HepG2 (cell line): ENCODE data around the gene BLOC1S1. TPM values are rescaled to one million over a fixed set of nuclear protein-coding genes. Genes with fewer than 3 reads are reported as not detected.

Experiments used
- ATF1 ChIP-seq: IDR thresholded peaks from 2 replicates; pipeline ENCODE4 v1.6.1; 2016; ENCODE audit warnings: mild to moderate bottlenecking, control low read depth
- ATF2 ChIP-seq: sonication (generic); formaldehyde crosslinking; IDR thresholded peaks from 2 replicates; pipeline ENCODE4 v1.4.0; 2020; ENCODE audit warnings: missing genetic modification reagents
- GMEB2 ChIP-seq: IDR thresholded peaks from 2 replicates; pipeline ENCODE4 v1.6.1; 2016; ENCODE audit warnings: missing biosample characterization, missing genetic modification reagents, low read depth
- GTF2F1 ChIP-seq: fragments of 150-350 bp; IDR thresholded peaks from 2 replicates; pipeline ENCODE4 v1.6.1; 2014; ENCODE audit warnings: low read length
- ISL2 ChIP-seq: sonication (generic); formaldehyde crosslinking; IDR thresholded peaks from 2 replicates; pipeline ENCODE4 v1.5.0; 2020; ENCODE audit warnings: missing genetic modification reagents
- ONECUT2 ChIP-seq: sonication (generic); formaldehyde crosslinking; IDR thresholded peaks from 2 replicates; pipeline ENCODE4 v1.4.0; 2020; ENCODE audit warnings: missing genetic modification reagents
- TCF12 ChIP-seq, 2 experiments: fragments of 450-650 bp in 1 of 2; sonication (generic) in 1 of 2; formaldehyde crosslinking in 1 of 2; IDR thresholded peaks; 2 replicates each; pipeline versions ENCODE4 v1.6.1 to v1.8.0; 2017 to 2022; ENCODE audit warnings: antibody characterized with exemption in 1 of 2, mild to moderate bottlenecking in 1 of 2, missing genetic modification reagents in 1 of 2, moderate library complexity in 1 of 2
- TERF1 ChIP-seq: sonication (generic); formaldehyde crosslinking; IDR thresholded peaks from 2 replicates; pipeline ENCODE4 v1.8.0; 2022; ENCODE audit warnings: mild to moderate bottlenecking, missing genetic modification reagents, moderate library complexity
- XBP1 ChIP-seq: sonication (generic); formaldehyde crosslinking; IDR thresholded peaks from 2 replicates; pipeline ENCODE4 v1.5.0; 2020; ENCODE audit warnings: missing genetic modification reagents
- ZNF24 ChIP-seq: fragments of 450-650 bp; IDR thresholded peaks from 2 replicates; pipeline ENCODE4 v1.6.1; 2017; ENCODE audit warnings: antibody characterized with exemption, mild to moderate bottlenecking
- ZNF274 ChIP-seq: sonication (generic); formaldehyde crosslinking; IDR thresholded peaks from 2 replicates; pipeline ENCODE4 v1.5.1; 2020; ENCODE audit warnings: mild to moderate bottlenecking, missing genetic modification reagents
- ZNF367 ChIP-seq: sonication (generic); formaldehyde crosslinking; IDR thresholded peaks from 2 replicates; pipeline ENCODE4 v1.4.0; 2020; ENCODE audit warnings: missing genetic modification reagents, borderline replicate concordance
- ZNF549 ChIP-seq: sonication (generic); formaldehyde crosslinking; IDR thresholded peaks from 2 replicates; pipeline ENCODE4 v1.5.0; 2020; ENCODE audit warnings: missing genetic modification reagents
- ZNF780A ChIP-seq: sonication (generic); formaldehyde crosslinking; IDR thresholded peaks from 2 replicates; pipeline ENCODE4 v1.8.0; 2022; ENCODE audit warnings: mild to moderate bottlenecking, missing genetic modification reagents, moderate library complexity
- ZNF781 ChIP-seq: sonication (generic); formaldehyde crosslinking; IDR thresholded peaks from 2 replicates; pipeline ENCODE4 v1.5.1; 2020; ENCODE audit warnings: borderline replicate concordance, mild to moderate bottlenecking, missing genetic modification reagents; ENCODE audit errors: not compliant biosample characterization
- ZNF850 ChIP-seq: sonication (generic); formaldehyde crosslinking; conservative IDR thresholded peaks from 2 replicates; pipeline ENCODE4 v1.9.0; 2021; ENCODE audit warnings: mild to moderate bottlenecking, missing genetic modification reagents
- polyA plus RNA-seq, 8 experiments: library from polyadenylated mRNA; depleted of rRNA in 3 of 8; stranded (reverse) in 7 of 8; unstranded in 1 of 8; fragments of >200 nt; fragmentation: Illumina TruSeq in 4 of 8; extraction: Trizol in 4 of 8; gene quantifications; 2 replicates each; pipeline versions ENCODE4 v1.2.1 to v1.2.3, GENCODE V29; 2011 to 2016; ENCODE audit warnings: low read depth in 4 of 8, missing spikeins in 1 of 8, mixed read lengths in 1 of 8; ENCODE audit not compliant: insufficient read depth in 1 of 8
- total RNA-seq, 5 experiments: library from RNA; depleted of rRNA; stranded (reverse); fragments of >200 nt; fragmentation: Illumina TruSeq; extraction: Trizol; gene quantifications; 2 replicates each; pipeline ENCODE4 v1.2.3, GENCODE V29; 2016; ENCODE audit warnings: low read depth in 1 of 5
- TF ChIP-seq, protein P1 (sequence below): IDR thresholded peaks from 2 replicates; pipeline ENCODE4 v1.6.1; 2016; ENCODE audit warnings: low read depth

The BLOC1S1 gene
- total and polyA plus RNA-seq, 2 of the 13 experiments (the other 11 are each of a cell fraction or from before 2014, with no cell fraction given), result 55.1 to 95.3 TPM

- TF ChIP-seq, protein P1, sequence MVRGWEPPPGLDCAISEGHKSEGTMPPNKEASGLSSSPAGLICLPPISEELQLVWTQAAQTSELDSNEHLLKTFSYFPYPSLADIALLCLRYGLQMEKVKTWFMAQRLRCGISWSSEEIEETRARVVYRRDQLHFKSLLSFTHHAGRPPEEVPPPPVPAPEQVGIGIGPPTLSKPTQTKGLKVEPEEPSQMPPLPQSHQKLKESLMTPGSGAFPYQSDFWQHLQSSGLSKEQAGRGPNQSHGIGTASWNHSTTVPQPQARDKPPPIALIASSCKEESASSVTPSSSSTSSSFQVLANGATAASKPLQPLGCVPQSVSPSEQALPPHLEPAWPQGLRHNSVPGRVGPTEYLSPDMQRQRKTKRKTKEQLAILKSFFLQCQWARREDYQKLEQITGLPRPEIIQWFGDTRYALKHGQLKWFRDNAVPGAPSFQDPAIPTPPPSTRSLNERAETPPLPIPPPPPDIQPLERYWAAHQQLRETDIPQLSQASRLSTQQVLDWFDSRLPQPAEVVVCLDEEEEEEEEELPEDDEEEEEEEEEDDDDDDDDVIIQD, result peak; percentile 22; the same call in 1 of the 2 replicates
- no peak for TF ChIP-seq ATF1 (CRISPR knock-in tag)
- peak; percentile 61 for TF ChIP-seq ZNF781 (CRISPR knock-in tag)
- TF ChIP-seq ZNF367 (CRISPR knock-in tag), result no peak
- no peak for TF ChIP-seq GMEB2 (CRISPR knock-in tag)
- no peak for TF ChIP-seq ZNF24
- TF ChIP-seq TCF12 (IDR thresholded peaks at IDR 0.05), result no peak
- no peak for TF ChIP-seq TCF12 (CRISPR knock-in tag; IDR thresholded peaks at IDR 0.05)
- no peak for TF ChIP-seq TERF1
- no peak for TF ChIP-seq ZNF850 (CRISPR knock-in tag)
- TF ChIP-seq ZNF780A, result no peak
- TF ChIP-seq ZNF274 (CRISPR knock-in tag), result 0 out of 2 replicates have a peak, but pooled peaks have one; percentile 31
- TF ChIP-seq GTF2F1, result no peak
- no peak; the same call in 1 of the 2 replicates for TF ChIP-seq ATF2
- no peak for TF ChIP-seq ISL2 (CRISPR knock-in tag)
- TF ChIP-seq ONECUT2 (CRISPR knock-in tag), result no peak
- no peak for TF ChIP-seq XBP1
- no peak for TF ChIP-seq ZNF549 (CRISPR knock-in tag)
Measured at GRCh38 chr12:55681142-55682077, 34.4 kb upstream of the BLOC1S1 start (continued).
